Stimulated activated memory B cell treated with anti-CD40 and anti-IgM and Interleukin-4, amounts not matched to agents 10 μg/mL and 1 μg/mL and 100 μg/mL, for 72 hours (primary cell): Measurements from ENCODE around the gene ZNF683.

Experiments
- ATAC-seq: fragments of 150-1000 bp; cut with Tn5 transposase; 2 replicates; pipeline ENCODE4 v1.10.0; 2021
- H3K27ac Mint-ChIP-seq: one replicate; pipeline ENCODE4 v1.8.0; 2022; ENCODE audit warnings: mild to moderate bottlenecking, mixed read lengths
- H3K27me3 Mint-ChIP-seq: one replicate; pipeline ENCODE4 v1.8.0; 2022; ENCODE audit warnings: mixed read lengths
- H3K36me3 Mint-ChIP-seq: one replicate; pipeline ENCODE4 v1.8.0; 2022; ENCODE audit warnings: mixed read lengths
- H3K4me1 Mint-ChIP-seq: one replicate; pipeline ENCODE4 v1.8.0; 2022; ENCODE audit warnings: mixed read lengths
- H3K4me3 Mint-ChIP-seq: one replicate; pipeline ENCODE4 v1.8.0; 2022; ENCODE audit warnings: mild to moderate bottlenecking, moderate library complexity, mixed read lengths
- H3K9me3 Mint-ChIP-seq: one replicate; pipeline ENCODE4 v1.8.0; 2022; ENCODE audit warnings: mixed read lengths

ZNF683 gene

DNA sequence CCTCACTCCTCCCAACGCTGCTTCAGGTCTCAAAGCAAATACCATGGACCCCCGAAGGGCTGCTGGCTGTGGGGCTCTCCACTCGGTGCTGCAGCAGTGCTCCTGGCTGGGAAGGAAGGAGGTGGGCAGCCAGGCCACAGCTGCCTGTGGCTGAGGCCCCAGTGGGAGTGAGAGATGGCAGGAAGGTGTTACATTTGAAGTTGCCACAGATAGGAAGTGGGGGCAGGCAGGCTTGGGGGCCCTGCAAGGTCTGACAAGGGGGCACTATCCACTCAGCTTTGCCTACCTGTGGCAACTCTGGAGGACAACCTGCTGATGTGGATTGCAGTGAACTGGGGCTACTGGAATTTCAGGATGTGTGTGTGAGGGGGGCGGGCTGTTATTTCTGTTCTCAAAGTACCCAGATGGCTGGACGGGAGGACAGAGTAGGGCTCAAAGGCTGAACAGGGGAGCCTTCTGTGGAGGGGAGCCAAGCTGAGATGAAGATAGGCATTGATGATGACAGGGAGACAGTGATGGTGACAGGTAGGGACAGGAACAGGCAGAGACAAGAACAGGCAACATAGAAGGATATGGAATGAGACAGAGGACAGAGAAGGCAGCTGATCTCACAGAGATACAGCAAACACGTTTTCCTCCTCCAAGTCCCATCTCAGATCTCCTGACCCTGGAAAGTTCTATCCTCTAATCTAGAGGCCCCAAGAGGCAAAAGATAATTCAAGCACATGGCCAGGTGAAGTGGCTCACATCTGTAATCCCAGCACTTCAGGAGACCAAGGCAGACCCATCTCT, 1.8 kb downstream of the ZNF683 start:
- H3K4me1 Mint-ChIP-seq = peaks cover 24% of the 10 kb centered on the region
- peaks cover 3% of the 10 kb centered on the region for H3K9me3 Mint-ChIP-seq
- H3K36me3 Mint-ChIP-seq = no peaks in the 10 kb centered on the region
- no peak overlapping the region for H3K4me3 Mint-ChIP-seq
- no peak overlapping the region for H3K27ac Mint-ChIP-seq
- ATAC-seq = no peak
- peaks cover 9% of the 10 kb centered on the region for H3K27me3 Mint-ChIP-seq

DNA sequence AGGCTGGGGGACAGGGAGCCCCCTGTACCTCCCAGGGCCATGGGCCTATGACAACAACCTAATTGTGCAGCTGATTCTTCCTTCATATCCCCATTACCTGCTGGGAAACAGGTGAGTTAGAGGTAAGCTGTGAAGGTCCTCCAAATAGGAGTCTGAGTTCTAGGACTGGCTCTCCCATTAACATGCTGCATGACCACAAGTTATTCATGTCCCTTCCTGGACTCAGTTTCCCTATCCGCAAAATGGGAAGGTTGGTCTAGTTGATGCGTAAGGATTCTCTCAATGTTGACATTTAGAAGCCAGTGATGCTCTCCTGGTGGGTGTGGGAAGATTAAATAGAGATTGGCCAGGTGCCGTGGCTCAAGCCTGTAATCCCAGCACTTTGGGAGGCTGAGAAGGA, 4.1 kb downstream of the ZNF683 start:
- Mint-ChIP-seq H3K4me1 (peaks cover 8% of the 10 kb centered on the region), H3K9me3 (peaks cover 3% of the 10 kb centered on the region), H3K27me3 (peaks cover 28% of the 10 kb centered on the region), H3K4me3 (no peak overlapping the region), H3K27ac (no peak overlapping the region), H3K36me3 (no peaks in the 10 kb centered on the region)
- no peak for ATAC-seq

DNA sequence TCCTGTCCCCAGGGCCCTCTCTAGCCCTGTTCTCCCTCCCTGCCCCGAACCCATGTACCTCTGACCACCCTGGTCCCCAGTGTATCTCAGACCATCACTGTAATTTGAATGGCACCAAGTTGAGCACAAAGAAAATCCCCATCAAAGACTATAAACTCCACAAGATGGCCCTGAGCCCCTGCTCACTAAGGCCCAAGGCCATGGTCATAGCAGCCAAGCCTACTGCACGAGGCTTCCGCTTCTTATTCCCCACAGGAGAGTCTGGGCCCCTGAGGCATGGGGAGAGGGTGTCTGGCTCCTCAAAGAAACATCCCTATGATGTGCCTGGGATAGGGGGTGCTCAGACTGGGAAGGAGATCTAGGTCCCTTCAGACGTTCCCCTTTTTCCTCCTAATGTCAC, 4.5 kb downstream of the ZNF683 start:
- H3K27ac Mint-ChIP-seq = no peak overlapping the region
- no peak overlapping the region for H3K4me3 Mint-ChIP-seq
- peaks cover 9% of the 10 kb centered on the region for H3K4me1 Mint-ChIP-seq
- peaks cover 32% of the 10 kb centered on the region for H3K27me3 Mint-ChIP-seq
- no peaks in the 10 kb centered on the region for H3K36me3 Mint-ChIP-seq
- ATAC-seq = no peak
- peaks cover 3% of the 10 kb centered on the region for H3K9me3 Mint-ChIP-seq

DNA sequence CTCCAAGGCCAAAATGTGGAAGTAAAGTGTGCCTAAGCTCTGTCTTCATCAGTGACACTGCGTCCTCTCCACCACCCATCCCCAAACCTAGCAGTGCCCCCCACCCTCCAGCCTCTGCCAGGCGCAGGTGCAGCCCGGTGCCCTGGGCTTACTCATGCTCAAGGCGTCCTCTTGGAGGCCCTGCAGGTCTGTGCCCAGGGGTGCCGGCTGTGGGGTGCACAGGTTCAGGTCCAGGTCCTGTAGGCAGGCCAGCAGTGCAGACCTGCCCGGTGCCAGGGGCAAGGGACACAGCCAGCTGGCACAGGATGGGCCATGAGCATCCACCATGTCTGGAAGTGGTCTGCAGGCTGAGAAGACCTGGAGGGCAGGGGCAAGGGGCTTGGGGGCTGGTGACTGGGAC, 5.1 kb downstream of the ZNF683 start:
- H3K9me3 Mint-ChIP-seq = peaks cover 3% of the 10 kb centered on the region
- H3K27ac Mint-ChIP-seq = no peak overlapping the region
- no peak overlapping the region for H3K4me3 Mint-ChIP-seq
- peaks cover 32% of the 10 kb centered on the region for H3K27me3 Mint-ChIP-seq
- peaks cover 9% of the 10 kb centered on the region for H3K4me1 Mint-ChIP-seq
- no peaks in the 10 kb centered on the region for H3K36me3 Mint-ChIP-seq
- ATAC-seq = no peak

DNA sequence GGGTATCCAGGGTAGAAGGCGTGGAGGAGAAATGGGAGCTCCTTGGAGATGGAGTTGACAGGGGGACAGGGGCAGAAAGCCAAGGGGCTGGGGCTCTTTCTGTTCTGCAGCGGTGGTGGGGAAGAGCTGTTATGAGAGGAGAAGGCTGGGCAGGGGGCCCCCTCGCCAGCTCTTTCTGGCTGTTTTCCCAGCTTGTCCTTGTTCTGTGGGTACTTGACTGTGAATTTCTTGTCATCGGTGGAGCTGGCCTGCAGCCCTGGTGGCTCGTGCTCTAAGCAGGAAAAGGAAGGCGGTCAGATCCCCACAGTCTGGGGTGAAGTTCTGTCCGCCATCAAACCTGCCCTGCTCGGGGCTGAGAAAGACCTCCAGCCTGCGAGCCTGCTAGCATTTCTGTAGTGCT, 7.6 kb downstream of the ZNF683 start:
- no peaks in the 10 kb centered on the region for H3K9me3 Mint-ChIP-seq
- no peak for ATAC-seq
- peaks cover 32% of the 10 kb centered on the region for H3K4me1 Mint-ChIP-seq
- H3K27me3 Mint-ChIP-seq = peaks cover 56% of the 10 kb centered on the region
- no peak overlapping the region for H3K27ac Mint-ChIP-seq
- H3K4me3 Mint-ChIP-seq = no peak overlapping the region
- no peaks in the 10 kb centered on the region for H3K36me3 Mint-ChIP-seq

DNA sequence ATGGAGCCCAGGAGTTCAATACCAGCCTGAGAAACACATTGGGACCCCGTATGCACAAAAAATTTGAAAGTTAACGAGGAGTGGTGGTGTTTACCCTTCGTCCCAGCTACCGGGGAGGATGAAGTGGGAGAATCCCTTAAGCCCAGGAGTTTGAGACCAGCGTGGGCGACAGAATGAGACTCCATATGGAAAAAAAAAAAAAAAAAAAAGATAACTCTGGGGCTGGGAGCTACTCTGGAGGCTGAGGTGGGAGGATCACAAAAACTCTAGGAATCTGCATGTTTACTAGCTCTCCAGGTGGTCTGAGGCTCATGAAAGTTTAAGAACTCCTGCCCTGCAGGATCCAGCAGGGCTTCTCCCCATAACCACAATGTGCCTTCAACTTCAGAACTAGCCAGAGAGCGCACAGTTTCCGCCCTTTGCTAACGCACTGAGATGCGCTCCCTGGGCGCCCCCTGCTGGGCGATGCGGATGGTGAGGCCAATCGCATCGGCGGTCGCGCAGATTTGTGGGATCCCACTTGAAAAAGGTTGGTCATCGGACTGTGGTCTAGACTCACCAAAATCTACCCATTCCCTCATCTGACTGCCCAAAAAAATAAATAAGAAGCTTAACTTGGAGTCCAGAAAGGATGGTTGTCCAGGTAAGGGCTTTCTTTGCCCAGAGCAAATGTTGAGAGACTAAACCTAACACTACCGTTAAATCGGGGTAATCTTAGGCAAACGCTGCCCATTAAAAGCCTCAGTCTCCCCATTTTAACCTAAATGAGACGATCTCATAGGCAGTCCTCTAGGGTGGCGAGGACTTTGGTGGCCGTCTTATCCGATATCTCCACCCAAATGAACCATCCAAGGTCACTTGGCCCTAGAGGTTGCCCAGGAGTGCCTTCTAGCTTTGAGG, 8.8 kb downstream of the ZNF683 start:
- H3K4me3 Mint-ChIP-seq = no peak overlapping the region
- no peak overlapping the region for H3K27ac Mint-ChIP-seq
- ATAC-seq = peak; percentile 87
- no peaks in the 10 kb centered on the region for H3K9me3 Mint-ChIP-seq
- H3K36me3 Mint-ChIP-seq = no peaks in the 10 kb centered on the region
- H3K27me3 Mint-ChIP-seq = peaks cover 67% of the 10 kb centered on the region
- H3K4me1 Mint-ChIP-seq = peaks cover 40% of the 10 kb centered on the region

DNA sequence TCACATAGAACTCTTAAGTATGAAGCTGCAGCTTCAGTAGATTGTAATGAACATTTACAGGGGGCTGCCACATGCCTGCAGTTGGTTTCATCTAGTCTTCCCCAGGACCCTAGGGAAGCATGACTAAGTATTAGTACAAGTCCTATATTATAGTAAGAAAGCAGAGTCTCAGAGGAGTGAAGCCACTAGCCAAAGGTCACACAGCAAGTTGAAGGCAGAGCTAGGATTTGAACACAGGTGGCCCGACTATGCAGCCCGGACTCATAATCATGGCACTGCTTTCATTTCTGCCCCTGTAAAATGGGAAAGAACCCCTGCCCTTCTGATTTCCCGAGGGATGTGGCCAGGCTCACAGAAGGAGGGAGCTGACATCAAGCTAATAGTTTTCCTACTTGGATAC, 10.2 kb downstream of the ZNF683 start:
- peaks cover 64% of the 10 kb centered on the region for H3K27me3 Mint-ChIP-seq
- H3K4me3 Mint-ChIP-seq = no peak overlapping the region
- H3K27ac Mint-ChIP-seq = no peak overlapping the region
- no peak for ATAC-seq
- no peaks in the 10 kb centered on the region for H3K36me3 Mint-ChIP-seq
- peaks cover 40% of the 10 kb centered on the region for H3K4me1 Mint-ChIP-seq
- H3K9me3 Mint-ChIP-seq = no peaks in the 10 kb centered on the region

DNA sequence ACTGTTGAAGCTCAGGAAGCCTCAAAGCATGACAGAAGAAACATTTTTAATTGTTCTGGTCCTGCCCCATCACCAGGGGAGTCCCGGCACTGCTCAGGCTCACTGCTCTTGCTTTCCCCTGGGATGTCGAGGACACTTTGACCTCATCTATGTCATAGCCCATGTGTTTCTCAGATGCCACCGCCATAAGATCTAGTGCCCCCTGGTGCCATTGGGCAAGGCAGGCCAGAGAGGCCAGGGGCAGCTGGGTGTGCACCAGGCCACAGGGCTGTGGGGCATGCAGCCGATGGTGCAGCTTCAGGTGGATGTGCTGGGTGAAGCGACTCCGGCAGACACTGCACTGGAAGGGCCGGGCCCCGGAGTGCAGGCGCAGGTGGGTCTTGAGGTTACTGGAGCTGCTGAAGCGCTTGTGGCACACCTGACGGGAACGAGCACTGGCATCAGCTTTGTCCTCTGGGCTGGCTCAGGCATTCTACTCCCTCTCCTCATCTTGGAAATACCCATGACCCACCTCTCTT, 10.9 kb downstream of the ZNF683 start:
- Mint-ChIP-seq H3K4me1 (peaks cover 40% of the 10 kb centered on the region), H3K4me3 (no peak overlapping the region), H3K9me3 (no peaks in the 10 kb centered on the region), H3K36me3 (no peaks in the 10 kb centered on the region), H3K27me3 (peaks cover 58% of the 10 kb centered on the region), H3K27ac (no peak overlapping the region)
- peak; percentile 48 for ATAC-seq

DNA sequence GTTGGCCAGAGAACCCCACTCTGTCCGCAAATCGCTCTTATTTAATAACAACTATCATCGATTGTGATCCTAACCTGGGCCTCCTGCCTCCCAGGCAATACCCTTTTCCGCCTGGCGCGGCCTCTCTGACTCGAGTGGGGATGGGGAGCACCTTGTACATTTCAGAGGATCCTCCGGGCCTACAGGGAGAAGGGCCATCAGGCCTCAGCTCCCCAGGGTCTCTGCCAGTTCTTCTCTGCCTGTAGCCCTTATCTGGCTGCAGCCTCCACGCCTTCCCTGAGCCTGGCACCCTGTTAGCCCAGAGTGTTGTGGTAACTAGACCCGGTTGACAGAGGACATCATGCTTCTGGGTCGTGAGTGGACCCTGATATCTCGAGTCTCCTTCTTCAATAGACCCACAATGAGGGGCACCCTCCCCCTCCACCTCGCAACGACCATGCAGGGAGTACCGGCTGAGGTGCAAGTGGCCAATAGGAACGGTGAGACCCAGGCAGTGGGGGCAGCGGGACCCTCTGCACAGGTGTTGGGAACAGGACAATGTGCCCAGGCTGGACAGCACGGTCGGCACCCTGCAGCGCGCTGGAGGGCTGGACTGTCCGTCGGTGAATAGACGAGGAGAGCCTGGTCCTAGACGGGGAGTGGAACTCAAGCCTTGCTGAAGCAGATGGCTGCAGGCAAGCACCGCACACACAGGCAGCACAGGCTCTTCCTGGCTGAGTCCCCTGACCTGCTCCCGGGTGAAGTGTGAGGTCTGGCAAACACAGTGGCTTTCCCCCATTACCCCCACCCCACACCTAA, 11.5 kb downstream of the ZNF683 start:
- H3K36me3 Mint-ChIP-seq = no peaks in the 10 kb centered on the region
- H3K4me1 Mint-ChIP-seq = peaks cover 40% of the 10 kb centered on the region
- no peaks in the 10 kb centered on the region for H3K9me3 Mint-ChIP-seq
- peaks cover 60% of the 10 kb centered on the region for H3K27me3 Mint-ChIP-seq
- ATAC-seq = no peak
- peak overlapping the region; percentile 20 for H3K27ac Mint-ChIP-seq
- H3K4me3 Mint-ChIP-seq = peak overlapping the region; percentile 63

DNA sequence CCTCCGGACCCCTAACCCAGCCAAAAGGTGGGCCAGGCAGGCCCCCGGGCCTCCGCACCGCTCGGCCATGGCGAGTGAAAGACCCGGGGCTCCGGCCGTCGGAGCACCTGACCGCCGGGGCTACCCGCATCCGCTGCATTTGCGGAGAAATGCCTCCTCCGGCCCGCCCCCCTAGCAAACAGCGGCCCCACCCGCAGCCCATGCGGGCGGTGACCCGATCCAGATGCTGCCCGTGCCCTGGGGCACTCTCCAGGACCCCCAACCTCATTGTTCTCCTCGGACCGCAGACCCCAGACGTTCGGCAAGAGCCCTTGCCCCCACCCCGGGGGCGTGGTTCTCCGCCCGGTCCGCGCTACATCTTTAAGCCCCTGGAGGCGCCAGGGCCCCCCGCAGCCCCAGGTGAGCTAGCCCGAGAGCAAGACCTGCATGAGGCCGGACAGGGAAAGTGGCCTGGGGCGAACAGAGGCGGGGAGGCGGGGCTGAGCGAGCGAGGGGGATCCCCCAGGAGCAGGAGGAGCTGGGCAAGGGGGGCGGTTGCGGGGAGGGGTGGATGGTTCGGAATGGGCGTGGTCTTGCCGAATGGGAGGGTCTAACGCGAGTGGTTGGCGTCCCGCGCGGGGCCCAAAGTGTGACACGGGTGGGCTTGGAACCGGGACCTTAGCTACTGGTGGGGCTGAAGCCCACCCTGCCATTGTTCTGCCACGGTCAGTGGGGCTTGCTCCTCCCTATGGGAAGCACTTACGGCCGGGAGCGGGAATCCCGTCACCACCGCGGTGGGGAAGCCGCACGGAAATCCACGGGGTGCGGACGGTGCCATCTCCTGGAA, 12.4 kb downstream of the ZNF683 start:
- Mint-ChIP-seq H3K36me3 (no peaks in the 10 kb centered on the region), H3K4me3 (peak overlapping the region; percentile 63), H3K9me3 (no peaks in the 10 kb centered on the region), H3K4me1 (peaks cover 40% of the 10 kb centered on the region), H3K27me3 (peaks cover 64% of the 10 kb centered on the region), H3K27ac (peak overlapping the region; percentile 20)
- peak; percentile 37 for ATAC-seq

DNA sequence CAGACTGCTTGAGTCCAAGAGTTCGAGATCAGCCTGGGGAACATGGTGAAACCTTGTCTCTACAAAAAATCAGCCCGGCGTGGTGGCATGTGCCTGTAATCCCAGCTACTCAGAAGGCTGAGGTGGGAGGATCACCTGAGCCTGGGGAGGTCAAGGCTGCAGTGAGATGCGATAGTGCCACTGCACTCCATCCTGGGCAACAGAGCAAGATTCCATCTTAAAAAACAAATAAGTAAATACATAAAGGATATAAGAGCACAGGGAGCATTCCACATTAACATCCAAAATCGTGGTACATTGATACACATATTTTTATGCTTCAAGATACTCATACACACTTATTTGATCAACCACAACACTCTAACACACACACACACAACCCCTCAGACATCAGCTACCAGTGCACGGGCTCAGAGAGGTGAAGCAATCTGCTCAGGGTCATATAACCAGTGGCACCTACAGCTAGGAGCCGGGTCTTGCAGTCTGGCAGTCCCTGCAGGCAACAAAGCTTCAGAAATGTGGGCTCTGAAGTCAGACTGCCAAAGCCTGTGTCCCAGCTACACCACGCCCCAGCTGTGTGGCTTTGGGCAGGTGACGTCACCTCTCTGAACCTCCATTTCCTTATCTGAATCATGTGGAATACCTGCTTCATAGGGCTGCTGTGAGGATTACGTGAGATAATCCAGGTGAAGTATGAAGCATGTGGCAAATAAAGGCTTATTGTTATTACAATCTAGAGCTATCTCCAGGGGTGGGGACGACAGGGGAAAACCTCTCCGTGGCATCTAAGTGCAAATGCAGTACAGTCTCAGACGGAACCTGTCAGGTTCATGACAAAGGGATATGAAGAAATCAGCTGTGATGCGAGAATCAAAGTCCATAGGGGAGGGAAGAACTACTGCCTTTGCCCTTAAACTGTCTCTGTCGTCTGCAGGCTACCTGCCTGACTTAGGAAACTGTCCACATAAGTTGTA, 13.9 kb downstream of the ZNF683 start:
- H3K9me3 Mint-ChIP-seq = no peaks in the 10 kb centered on the region
- peaks cover 37% of the 10 kb centered on the region for H3K4me1 Mint-ChIP-seq
- peaks cover 51% of the 10 kb centered on the region for H3K27me3 Mint-ChIP-seq
- H3K27ac Mint-ChIP-seq = no peak overlapping the region
- H3K4me3 Mint-ChIP-seq = no peak overlapping the region
- no peaks in the 10 kb centered on the region for H3K36me3 Mint-ChIP-seq
- ATAC-seq = no peak

DNA sequence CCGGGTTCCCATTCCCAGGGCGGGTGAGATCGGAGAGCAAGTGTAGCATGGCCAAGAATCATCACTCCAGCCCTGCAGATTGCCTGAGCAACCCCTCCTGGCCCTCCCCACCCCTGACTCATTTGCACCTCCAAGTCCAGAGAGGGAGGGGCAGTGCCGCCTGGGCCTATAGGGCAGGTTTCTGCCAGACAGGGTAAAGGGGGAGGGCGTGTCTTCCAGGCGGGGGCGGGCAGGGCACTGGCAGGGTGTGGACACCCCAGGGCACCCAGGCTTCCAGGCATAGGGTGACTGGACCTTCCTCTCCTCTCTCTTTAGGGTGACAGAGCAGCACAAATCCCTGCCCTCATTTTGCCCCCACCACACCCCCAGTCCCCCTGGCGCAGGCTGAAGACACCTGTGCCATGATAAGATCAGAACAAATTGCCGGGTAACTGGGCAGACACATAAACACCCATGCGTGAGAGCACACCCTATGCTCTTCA, 15.4 kb downstream of the ZNF683 start:
- no peak overlapping the region for H3K4me3 Mint-ChIP-seq
- H3K27me3 Mint-ChIP-seq = peaks cover 56% of the 10 kb centered on the region
- peaks cover 30% of the 10 kb centered on the region for H3K4me1 Mint-ChIP-seq
- no peaks in the 10 kb centered on the region for H3K36me3 Mint-ChIP-seq
- H3K27ac Mint-ChIP-seq = no peak overlapping the region
- H3K9me3 Mint-ChIP-seq = no peaks in the 10 kb centered on the region
- ATAC-seq = no peak

- H3K9me3 Mint-ChIP-seq = no peaks in the 10 kb centered on the region
- H3K36me3 Mint-ChIP-seq = no peaks in the 10 kb centered on the region
- H3K4me1 Mint-ChIP-seq = peaks cover 20% of the 10 kb centered on the region
- H3K27me3 Mint-ChIP-seq = peaks cover 46% of the 10 kb centered on the region
- ATAC-seq = no peak
- H3K4me3 Mint-ChIP-seq = no peak overlapping the region
- peak overlapping the region; percentile 38 for H3K27ac Mint-ChIP-seq
Observed at GRCh38 chr1:26356106-26356505, 16.4 kb downstream of the ZNF683 start.
